Measurements from ENCODE around the gene KCNC4.

DNA sequence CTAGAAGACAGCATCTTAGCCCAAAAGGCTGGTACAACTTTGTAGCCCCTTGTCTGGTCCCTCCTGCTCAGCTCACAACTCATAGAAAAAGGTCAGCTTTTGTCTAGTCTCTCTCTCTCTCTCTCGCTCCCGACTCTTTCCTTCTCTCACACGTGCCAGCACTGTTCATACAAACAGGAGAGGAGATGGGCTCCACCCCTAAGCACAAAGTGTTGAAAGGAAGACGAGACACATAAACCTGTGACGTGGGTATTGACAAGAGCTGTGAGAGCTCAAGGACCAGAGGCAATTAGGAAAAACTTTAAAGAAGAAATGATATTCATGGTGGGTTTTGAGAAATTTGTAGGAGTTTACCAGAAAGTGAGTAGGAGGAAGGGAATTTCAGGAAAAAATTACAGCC is 23.6 kb upstream of the KCNC4 start:
- no peak for TF ChIP-seq MAX (IDR thresholded peaks at IDR 0.05)
- TF ChIP-seq YY1 (IDR thresholded peaks at IDR 0.05; ENCODE audit: low read depth): no peak
- no peak for TF ChIP-seq RAD21 (IDR thresholded peaks at IDR 0.05; ENCODE audit: low read depth)
- TF ChIP-seq, protein P1, sequence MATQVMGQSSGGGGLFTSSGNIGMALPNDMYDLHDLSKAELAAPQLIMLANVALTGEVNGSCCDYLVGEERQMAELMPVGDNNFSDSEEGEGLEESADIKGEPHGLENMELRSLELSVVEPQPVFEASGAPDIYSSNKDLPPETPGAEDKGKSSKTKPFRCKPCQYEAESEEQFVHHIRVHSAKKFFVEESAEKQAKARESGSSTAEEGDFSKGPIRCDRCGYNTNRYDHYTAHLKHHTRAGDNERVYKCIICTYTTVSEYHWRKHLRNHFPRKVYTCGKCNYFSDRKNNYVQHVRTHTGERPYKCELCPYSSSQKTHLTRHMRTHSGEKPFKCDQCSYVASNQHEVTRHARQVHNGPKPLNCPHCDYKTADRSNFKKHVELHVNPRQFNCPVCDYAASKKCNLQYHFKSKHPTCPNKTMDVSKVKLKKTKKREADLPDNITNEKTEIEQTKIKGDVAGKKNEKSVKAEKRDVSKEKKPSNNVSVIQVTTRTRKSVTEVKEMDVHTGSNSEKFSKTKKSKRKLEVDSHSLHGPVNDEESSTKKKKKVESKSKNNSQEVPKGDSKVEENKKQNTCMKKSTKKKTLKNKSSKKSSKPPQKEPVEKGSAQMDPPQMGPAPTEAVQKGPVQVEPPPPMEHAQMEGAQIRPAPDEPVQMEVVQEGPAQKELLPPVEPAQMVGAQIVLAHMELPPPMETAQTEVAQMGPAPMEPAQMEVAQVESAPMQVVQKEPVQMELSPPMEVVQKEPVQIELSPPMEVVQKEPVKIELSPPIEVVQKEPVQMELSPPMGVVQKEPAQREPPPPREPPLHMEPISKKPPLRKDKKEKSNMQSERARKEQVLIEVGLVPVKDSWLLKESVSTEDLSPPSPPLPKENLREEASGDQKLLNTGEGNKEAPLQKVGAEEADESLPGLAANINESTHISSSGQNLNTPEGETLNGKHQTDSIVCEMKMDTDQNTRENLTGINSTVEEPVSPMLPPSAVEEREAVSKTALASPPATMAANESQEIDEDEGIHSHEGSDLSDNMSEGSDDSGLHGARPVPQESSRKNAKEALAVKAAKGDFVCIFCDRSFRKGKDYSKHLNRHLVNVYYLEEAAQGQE (IDR thresholded peaks at IDR 0.05; ENCODE audit: low read depth): no peak
- TF ChIP-seq EGR1 (IDR thresholded peaks at IDR 0.05): no peak
- no peak for TF ChIP-seq TEAD4 (IDR thresholded peaks at IDR 0.05)
- no peak for TF ChIP-seq FOXM1 (IDR thresholded peaks at IDR 0.05; ENCODE audit: borderline replicate concordance, low read depth)
- TF ChIP-seq ZBTB7A (IDR thresholded peaks at IDR 0.05; ENCODE audit: low read depth): no peak
- no peak for TF ChIP-seq CREB1 (IDR thresholded peaks at IDR 0.05; ENCODE audit: low read depth)
- TF ChIP-seq TAF1 (IDR thresholded peaks at IDR 0.05; ENCODE audit: low read depth): no peak
- TF ChIP-seq CEBPB (IDR thresholded peaks at IDR 0.05): no peak
- TF ChIP-seq USF1 (IDR thresholded peaks at IDR 0.05): no peak
- TF ChIP-seq EP300 (IDR thresholded peaks at IDR 0.05; ENCODE audit: borderline replicate concordance): no peak

All from Ishikawa (cell line).